HG03439 (cell line): ENCODE results near the gene LARGE1.

Experiments used
- ATAC-seq: cut with Tn5 transposase; IDR thresholded peaks from one replicate; pipeline ENCODE4 v1.9.1; 2021; ENCODE audit warnings: mild to moderate bottlenecking, moderate library complexity; ENCODE audit not compliant: unreplicated experiment

LARGE1 gene

DNA sequence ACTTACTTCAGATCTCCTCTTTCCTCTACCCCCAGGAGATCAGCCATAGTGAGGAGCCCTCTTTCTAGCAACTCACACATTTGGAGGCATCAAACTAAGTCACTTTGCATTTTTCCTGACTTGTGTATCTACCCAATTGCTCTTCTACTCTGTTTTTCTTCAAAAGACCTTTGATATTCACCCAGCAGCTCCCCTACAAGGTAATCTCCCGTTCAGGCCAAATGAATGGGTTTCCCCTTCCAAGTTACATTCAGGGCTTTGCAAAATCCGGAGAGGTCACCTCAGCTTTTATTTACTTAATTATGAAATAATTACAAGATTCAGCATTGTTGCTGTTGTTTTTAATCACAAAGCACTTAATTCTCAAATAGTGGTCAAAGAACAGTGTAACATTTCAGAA is 6.1 kb downstream of the LARGE1 start:
- ATAC-seq: no peak

DNA sequence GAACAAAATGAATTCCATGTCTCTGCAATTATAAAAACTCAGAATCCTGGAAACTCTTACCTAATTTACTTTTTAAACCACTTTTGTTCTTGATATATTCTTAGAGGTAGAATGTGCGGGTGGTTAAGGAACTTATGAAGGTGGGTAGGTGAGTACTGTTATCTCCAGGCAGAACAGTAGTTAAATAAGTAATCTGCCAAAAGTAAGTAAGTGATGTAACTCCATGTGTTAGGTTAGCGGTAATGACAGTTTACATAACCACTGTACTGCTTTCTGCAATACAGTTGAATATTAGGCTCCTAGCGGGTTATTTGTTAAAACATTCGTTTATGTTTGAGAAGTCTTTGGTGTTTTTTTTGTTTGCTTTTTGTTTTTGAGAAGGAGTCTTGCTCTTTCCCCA is 7.1 kb downstream of the LARGE1 start:
- no peak for ATAC-seq

- ATAC-seq: no peak
These were observed 10.4 kb downstream of the LARGE1 start for GRCh38 chr22:33909911-33910310.

DNA sequence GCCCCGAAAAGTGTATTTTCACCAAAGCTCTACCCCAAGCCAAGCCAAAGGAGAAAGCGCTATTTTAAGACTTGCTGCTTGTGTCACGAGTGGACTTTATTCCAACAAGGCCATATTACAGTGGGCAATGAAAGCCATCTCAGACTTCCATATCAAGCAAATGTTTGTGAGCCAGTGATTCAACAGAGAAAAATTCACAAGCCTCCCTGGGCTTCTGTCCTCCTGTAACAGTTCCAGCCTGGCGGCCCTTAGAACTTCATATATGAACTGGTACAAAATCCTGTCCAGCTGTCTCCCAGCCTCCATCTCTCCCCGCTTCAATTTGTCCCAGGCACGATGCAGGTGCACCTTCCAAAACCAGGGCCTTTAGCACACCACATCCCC is 11.2 kb downstream of the LARGE1 start:
- no peak for ATAC-seq

- no peak for ATAC-seq
These were observed 11.9 kb downstream of the LARGE1 start for GRCh38 chr22:33908171-33909074.

DNA sequence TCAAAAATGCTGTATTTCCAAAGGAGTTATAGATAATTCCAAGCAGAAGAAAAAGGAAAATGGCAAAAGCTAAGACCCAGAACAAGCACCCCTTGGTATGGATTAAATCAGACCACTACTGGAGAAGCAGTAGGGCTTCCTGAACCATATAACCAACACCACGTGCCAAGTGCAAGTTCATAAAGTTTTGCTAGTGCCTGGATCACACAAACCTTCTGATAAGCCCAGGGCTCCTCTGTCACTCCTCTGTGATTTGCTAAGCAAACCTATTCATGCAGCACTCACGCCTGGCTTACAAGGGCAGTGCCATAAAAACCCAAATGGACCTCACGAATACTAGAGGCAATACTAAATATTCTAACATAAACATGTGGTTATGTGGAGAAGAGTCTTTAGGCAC is 13.3 kb downstream of the LARGE1 start:
- ATAC-seq: no peak

GRCh38 chr22:33906475-33906874 is 13.8 kb downstream of the LARGE1 start:
- ATAC-seq: no peak

- ATAC-seq: no peak
These were observed 17.3 kb downstream of the LARGE1 start for GRCh38 chr22:33903012-33903411.

DNA sequence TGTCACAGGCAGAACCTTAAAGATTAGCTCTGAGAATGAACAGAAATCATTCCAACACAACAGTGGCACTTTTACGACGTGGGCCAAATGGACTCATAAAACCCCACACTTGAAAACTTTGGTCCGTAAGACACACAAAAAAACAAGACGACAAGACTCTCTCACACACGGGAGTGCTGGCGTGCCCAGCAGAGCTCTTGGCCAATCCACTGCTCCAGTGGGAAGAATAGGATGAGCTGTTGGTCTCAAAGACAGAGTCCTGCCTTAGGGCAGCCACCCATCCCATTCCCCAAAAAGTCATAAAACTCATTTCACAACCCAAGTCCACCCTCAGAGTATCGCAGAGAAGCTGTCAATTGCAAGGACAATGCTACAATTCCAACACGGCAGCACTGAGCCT is 18.2 kb downstream of the LARGE1 start:
- no peak for ATAC-seq

DNA sequence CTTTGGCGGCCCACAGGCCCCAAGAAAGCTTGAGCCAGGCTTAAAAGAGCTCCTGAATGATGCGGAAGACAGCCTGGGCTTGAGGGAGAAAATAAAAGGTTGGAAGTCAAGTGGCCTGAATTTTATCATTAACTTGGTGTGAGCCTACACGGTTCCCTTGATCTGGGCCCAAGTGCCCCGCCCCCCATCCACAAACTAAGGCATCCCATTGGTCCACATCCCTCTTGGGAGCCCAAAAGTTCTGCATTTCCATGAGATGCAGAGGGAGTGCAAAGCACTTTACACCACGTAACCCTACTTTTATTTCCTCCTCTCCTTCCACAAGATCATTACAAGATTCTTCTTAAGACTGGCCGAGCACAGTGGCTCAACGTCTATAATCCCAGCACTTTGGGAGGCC is 22.2 kb downstream of the LARGE1 start:
- no peak for ATAC-seq

- ATAC-seq: no peak
These were observed 22.8 kb downstream of the LARGE1 start for GRCh38 chr22:33897448-33897835.

- peak; percentile 43 for ATAC-seq
These were observed 23.5 kb downstream of the LARGE1 start for GRCh38 chr22:33896575-33897447.

- peak; percentile 53 for ATAC-seq
These were observed 24.1 kb downstream of the LARGE1 start for GRCh38 chr22:33896154-33896553.

DNA sequence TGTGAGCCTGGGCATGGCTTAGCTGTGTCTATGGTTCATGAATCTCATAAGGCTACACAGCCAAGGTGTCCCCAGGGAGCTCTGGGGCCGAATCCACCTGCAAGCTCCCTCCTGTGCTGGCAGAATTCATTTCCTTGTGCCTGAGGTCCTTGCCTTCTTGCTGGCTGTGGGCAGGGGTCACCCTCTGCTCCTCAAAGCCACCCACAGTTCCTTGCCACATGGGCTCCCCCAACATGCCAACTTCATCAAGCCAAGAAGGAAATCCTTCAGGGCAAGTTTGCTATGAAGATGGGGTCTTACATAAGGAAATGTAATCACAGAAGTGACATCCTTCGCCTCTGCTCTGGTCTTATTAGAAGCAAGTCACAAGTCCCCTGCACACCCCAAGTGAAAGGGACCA is 24.8 kb downstream of the LARGE1 start:
- no peak for ATAC-seq

DNA sequence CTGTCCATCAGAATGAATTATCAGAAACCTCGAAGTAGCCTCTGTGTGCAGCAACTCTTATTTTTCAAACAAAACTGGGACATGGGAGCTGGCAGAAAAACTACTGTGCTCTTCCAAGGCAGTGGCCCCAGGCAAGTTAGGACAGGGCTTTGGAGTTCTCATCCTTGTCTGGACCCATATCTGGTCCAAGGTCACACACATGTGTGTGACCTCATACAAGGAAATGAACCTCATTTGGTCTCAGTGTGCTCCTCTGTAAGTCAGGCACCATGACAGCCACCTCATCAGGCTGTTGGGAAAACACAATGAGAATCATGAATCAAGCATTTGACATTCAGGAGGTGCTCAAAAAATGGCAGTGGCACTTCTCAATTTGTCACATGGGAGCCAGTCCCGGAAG is 25.8 kb downstream of the LARGE1 start:
- no peak for ATAC-seq

- no peak for ATAC-seq
These were observed 26.2 kb downstream of the LARGE1 start for GRCh38 chr22:33894036-33894435.

DNA sequence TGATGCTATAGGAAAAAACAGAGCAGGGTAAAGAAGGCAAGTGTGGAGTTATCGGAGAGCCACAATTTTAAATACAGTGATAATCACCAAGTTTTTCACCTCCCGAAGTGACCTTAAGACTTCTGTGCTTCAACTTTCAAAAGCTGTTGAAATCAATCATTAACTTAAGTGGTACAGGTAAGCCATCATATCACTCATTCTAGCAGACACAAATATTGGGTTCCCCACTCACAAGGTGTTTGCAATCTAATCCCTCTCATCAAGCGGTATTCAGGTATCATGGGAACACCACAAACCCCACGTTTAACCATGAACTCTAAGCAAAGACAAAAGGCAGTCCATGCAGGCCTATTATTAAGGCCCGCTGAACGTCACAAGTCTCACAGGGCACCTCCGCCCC is 26.8 kb downstream of the LARGE1 start:
- no peak for ATAC-seq

GRCh38 chr22:33891992-33892391 is 28.3 kb downstream of the LARGE1 start:
- ATAC-seq: no peak

DNA sequence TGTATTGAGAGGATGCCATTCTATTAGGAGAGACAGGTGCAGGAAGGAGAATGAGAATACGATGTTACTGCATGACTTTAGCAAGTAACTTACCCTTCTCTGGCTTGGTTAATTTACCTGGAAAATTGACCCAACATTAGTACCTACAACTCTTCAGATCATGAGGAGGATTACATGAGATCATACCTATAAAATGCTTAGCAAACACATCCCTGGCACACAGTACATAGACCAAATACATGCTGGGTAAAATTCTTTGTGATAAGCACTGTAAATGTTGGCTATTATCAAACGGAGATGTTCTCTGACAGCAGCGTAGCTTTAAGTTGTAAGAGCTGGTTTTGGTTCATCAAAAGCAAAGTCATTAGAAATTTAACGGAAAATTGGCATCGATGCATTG is 28.8 kb downstream of the LARGE1 start:
- ATAC-seq: no peak

- no peak for ATAC-seq
These were observed 30.5 kb downstream of the LARGE1 start for GRCh38 chr22:33889748-33890147.

GRCh38 chr22:33888821-33889220 is 31.5 kb downstream of the LARGE1 start:
- no peak for ATAC-seq

GRCh38 chr22:33887173-33887572 is 33.1 kb downstream of the LARGE1 start:
- ATAC-seq: no peak
